GM21360 (cell line): Measurements from ENCODE around the gene STX2.
"Not testable (repeated sequence)": the region's sequence is repeated elsewhere in the genome, so short reads cannot be mapped to it uniquely, and the experiment has no call there.

Source experiments
- ATAC-seq: cut with Tn5 transposase; IDR thresholded peaks from one replicate; pipeline ENCODE4 v1.9.1; 2021; ENCODE audit warnings: mild to moderate bottlenecking, moderate library complexity; ENCODE audit not compliant: unreplicated experiment

The STX2 gene

DNA sequence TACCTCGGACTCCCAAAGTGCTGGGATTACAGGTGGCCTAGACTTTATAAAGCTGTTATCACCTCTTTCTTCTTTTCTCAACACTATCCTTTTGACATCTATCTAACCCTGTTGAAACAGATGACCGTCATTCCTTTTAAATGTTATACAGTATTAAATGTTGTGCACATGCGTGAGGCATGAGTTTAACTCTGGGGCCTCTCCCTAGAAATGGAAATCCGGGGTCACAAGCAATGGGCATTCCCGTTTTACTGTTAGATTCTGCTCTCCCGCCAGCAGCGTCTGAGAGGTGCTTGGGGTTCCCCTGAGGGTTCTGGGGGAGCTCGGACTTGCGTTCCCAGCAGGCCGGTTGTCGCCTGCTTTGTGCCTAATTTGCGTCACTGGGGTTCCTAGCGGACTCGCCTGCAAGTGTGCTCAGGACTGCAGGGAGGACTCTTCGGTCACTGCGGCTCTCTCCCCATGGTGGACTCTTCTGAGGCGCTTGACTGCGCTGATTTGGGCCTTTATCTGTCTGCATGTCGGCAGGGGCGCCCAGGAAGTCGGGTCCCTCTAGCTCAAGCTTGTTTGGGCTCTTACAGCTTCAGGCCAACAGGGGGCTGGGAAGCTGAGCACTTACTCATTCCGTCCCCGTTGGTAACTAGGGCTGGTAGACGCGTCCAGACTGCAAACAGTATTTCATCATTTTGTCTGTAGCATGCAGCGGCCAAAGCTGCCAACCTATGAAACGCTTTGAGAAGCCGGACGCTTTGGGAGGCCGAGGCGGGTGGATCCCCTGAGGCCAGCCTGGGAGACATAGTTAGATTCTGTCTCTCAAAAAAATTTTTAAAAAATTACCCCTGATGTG lies 31.6 kb upstream of the STX2 start:
- ATAC-seq, result peak; percentile 30

DNA sequence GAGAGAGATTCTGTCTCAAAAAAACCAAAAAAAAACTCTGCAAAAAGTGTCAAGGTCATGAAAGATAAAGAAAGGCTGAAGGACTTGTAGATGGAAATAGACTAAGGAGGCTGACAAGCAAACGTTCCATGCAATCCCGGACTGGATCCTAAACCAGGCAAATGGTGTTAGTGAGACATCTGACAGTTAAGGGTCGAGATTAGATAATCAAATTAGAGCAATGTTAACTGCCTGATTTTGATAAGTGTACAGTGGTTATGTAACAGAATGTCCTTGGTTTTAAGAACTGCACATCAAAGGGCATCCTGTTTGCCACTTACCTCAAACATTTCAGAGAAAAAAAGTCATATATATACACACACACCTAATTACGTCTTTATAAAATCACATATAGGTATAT lies 29.4 kb upstream of the STX2 start:
- no peak for ATAC-seq

- ATAC-seq, result no peak
Observed at GRCh38 chr12:130863298-130863697, 24.2 kb upstream of the STX2 start.

- not testable (repeated sequence) for ATAC-seq
Observed at GRCh38 chr12:130862771-130863170, 23.7 kb upstream of the STX2 start.

DNA sequence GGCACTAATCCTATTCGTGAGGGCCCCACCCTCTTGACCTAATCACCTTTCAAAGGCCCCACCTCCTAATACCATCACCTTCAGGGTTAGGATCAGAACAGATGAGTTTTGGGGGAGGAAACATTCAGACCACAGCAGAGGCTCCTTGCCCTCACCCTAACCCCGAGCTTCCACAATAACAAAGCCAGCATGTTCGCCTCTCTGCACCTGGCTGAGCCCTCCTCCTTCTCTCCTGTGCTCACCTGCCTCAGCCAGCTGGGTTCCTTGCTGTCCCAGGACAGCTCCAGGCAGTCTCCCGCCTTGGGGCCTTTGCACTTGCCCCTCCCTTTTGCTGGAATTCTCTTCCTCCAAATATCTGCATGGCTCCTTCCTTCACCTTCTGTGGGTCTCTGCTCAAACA lies 23.1 kb upstream of the STX2 start:
- ATAC-seq, result no peak

DNA sequence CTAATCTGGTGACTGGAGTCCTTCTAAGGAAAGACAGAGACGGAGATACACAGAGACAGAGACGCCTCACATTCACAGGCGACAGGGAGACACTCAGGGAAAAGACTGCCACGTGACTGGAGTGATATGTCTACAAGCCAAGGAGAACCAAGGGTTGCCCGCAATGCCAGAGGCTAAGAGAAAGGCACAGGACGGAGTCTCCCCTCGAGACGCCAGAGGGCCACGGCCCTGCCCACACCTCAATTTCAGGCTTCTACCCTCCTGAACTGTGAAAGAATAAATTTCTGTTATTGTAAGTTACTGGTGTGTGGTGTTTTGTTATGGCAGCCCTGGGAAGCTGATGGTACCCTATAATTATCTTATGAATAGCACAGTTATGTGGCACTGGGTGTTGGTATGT lies 21.3 kb upstream of the STX2 start:
- ATAC-seq, result no peak

GRCh38 chr12:130859161-130859560 lies 20.1 kb upstream of the STX2 start:
- no peak for ATAC-seq

GRCh38 chr12:130858084-130858483 lies 19.0 kb upstream of the STX2 start:
- ATAC-seq, result no peak

DNA sequence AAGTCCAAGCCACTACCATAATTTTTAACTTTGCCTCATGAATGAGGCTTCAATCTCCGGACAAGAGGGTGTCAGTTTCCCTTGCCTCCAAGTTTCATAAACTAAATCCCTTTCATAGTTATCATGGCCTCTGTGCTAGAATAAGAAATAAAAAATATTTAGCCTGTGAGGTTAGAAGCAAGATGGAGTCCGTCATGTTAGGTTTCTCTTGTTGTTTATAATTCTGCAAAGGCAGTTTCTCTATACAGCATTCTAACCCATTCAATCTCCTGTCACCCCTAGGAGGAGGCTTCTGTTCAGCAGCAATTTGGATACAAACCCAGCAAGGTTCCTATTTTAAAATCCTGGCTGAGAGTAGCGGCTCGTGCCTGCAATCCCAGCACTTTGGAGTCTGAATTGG lies 17.0 kb upstream of the STX2 start:
- no peak for ATAC-seq

- ATAC-seq, result no peak
Observed at GRCh38 chr12:130850418-130851021, 11.5 kb upstream of the STX2 start.

DNA sequence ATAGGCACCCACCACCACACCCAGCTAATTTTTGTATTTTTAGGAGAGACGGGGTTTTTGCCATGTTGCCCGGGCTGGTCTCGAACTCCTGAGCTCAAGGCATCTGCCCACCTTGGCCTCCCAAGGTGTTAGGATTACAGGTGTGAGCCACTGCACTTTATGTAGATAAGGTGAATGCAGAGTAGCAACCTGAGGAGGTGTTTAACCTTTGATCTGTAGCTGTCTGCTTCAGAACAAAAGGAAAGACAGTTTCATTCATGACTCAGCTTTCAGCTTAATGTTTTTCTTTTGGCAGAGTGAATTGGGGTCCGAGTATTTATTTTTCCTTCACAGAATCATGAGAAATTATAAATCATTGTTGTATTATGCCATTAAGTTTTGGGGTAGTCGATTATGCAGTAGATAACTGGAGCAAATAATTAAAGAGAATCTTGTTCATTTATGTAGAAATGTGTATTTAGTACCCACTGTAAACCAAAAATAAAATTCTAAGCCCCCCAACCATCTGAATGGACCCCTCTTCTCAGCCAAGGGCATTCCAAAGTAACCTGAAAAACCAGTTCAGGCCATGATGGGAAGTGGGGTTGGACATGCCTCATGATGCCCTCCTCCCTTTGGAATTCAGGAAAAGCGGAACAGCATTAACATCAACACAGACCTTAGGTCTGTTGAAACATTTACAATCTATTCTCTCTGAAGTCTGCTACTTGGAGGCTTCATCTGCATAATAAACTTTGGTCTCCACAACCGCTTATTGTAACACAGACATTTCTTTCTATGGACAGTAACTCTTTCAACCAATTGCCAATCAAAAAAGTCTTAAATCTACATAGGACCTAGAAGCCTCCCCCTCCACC lies 10.7 kb upstream of the STX2 start:
- ATAC-seq, result no peak

DNA sequence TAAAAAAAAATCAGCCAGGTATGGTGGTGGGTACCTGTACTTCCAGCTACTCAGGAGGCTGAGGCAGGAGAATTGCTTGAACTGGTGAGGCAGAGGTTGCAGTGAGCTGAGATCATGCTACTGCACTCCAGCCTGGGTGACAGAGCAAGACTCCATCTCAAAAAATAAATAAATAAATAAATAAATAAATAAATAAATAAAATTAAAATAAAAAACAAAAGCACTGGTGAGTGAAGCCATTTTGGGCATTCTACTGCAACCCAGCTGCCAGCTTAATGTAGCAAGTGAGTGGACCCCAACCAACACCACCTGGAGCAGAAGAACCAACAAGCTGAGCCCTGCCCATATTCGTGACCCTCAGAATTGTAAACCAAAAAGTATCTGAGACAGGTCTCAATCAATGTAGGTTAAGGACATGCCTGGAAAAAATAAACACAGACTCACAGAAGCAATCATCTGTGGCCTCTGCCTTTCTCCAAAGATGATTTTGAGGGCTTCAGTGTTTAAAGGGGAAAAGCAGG lies 9.8 kb upstream of the STX2 start:
- not testable (repeated sequence) for ATAC-seq

GRCh38 chr12:130848105-130848504 lies 9.1 kb upstream of the STX2 start:
- ATAC-seq, result not testable (repeated sequence)

- no peak for ATAC-seq
Observed at GRCh38 chr12:130847112-130847511, 8.1 kb upstream of the STX2 start.

GRCh38 chr12:130846369-130846768 lies 7.3 kb upstream of the STX2 start:
- no peak for ATAC-seq

GRCh38 chr12:130839770-130840404 lies 837 bp upstream of the STX2 start:
- ATAC-seq, result no peak

GRCh38 chr12:130838284-130838950 lies 633 bp downstream of the STX2 start:
- ATAC-seq, result peak; percentile 23

- no peak for ATAC-seq
Observed at GRCh38 chr12:130835436-130835835, 3.6 kb downstream of the STX2 start.

DNA sequence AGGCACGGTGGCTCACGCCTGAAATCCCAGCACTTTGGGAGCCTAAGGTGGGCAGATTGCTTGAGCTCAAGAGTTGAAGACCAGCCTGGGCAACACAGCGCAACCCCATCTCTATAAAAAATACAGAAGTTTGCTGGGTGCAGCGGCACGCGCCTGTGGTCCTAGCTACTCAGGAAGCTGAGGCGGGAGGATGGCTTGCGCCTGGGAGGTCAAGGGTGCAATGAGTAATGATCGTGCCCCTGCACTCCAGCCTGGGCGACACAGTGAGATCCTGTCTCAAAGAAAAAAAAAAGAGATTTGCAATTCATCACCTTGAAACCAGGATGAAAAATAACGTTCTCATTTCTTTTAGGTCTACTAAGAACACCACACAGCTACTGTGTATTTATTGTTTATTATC lies 4.0 kb downstream of the STX2 start:
- ATAC-seq, result no peak

DNA sequence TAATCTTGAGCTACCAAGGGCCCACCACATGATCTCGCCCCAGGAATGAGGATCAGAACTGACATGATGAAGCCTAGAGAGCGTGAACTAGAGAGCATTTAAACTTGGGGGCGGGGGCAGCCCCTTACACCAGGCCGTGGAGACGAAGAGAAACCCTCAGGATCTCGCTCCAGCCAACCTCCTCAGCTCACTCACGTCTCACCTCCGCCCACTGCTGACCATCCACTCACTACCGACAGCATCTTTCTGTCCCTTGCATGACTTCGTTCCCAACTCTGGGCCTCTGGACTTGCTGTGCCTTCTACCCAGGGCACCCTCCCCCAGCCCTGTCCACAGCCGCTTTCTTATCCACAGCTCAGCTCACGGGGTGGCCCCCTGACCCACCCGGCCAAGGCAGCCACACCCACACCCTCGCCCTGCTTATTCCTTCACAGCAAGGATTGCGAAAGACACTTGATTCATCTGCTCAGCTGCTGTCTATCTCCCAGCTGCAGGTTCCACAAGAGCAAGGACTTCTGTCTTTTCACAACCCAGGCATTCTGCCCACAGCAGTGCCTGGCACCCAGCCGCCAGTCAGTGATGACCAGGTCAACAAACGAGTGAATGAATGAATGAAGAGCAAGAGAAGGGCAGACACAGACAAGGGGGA lies 6.4 kb downstream of the STX2 start:
- no peak for ATAC-seq
